Stimulated activated CD8-positive, alpha-beta memory T cell treated with anti-CD3 and anti-CD28 coated beads, Interleukin-12 subunit alpha, Interleukin-12 subunit beta, amount 100 ng/mL, for 4 hours (primary cell): ENCODE data around the gene CYP46A1.
"Not testable (repeated sequence)": the region's sequence is repeated elsewhere in the genome, so short reads cannot be mapped to it uniquely, and the experiment has no call there.

ENCODE experiments used
- DNase-seq: peaks from one replicate; pipeline ENCODE4 v3.0.0-alpha.2; 2020; ENCODE audit warnings: low read depth

CYP46A1 gene

GRCh38 chr14:99757331-99758070 is 73.4 kb downstream of the CYP46A1 start:
- DNase-seq = no peak

- no peak for DNase-seq
These were observed 74.2 kb downstream of the CYP46A1 start for GRCh38 chr14:99758121-99758821.

- DNase-seq = no peak
These were observed 74.9 kb downstream of the CYP46A1 start for GRCh38 chr14:99758872-99759545.

GRCh38 chr14:99759546-99759925 is 75.4 kb downstream of the CYP46A1 start:
- DNase-seq = no peak

- no peak for DNase-seq
These were observed 76.7 kb downstream of the CYP46A1 start for GRCh38 chr14:99760817-99761216.

- DNase-seq = not testable (repeated sequence)
These were observed 78.8 kb downstream of the CYP46A1 start for GRCh38 chr14:99762911-99763310.

- no peak for DNase-seq
These were observed 79.6 kb downstream of the CYP46A1 start for GRCh38 chr14:99763527-99764221.

- DNase-seq = no peak
These were observed 80.2 kb downstream of the CYP46A1 start for GRCh38 chr14:99764222-99764706.

GRCh38 chr14:99768381-99768780 is 84.3 kb downstream of the CYP46A1 start:
- no peak for DNase-seq

GRCh38 chr14:99769123-99769522 is 85.0 kb downstream of the CYP46A1 start:
- no peak for DNase-seq

GRCh38 chr14:99769799-99770198 is 85.7 kb downstream of the CYP46A1 start:
- DNase-seq = no peak

- DNase-seq = no peak
These were observed 88.5 kb downstream of the CYP46A1 start for GRCh38 chr14:99772371-99773283.

- DNase-seq = no peak
These were observed 89.7 kb downstream of the CYP46A1 start for GRCh38 chr14:99773521-99774497.

- no peak for DNase-seq
These were observed 90.6 kb downstream of the CYP46A1 start for GRCh38 chr14:99774556-99775307.

GRCh38 chr14:99775351-99775750 is 91.3 kb downstream of the CYP46A1 start:
- no peak for DNase-seq
